ENCODE results near the gene CRTC3.

The CRTC3 gene

DNA sequence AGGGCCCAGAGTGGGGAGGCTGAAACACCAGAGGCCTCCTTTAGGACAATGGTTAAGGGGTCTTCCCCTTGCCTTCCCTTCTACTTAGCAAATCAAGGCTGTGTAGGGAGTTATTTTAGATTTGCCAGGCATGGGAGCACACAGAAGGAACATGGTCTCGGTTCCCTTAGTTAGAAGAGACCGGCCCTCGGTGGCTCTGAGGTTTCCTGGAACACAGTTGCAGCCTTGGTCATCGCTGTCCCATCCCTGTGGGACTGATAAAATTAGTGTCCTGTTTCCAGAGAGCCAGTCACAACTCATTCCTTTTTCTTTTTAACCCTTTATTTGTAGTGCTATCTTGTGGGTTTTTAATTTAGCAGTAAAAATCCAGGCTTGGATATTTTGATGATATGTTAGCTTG lies 81.4 kb downstream of the CRTC3 start:
- no peaks in the 10 kb centered on the region for H3K27me3 ChIP-seq (ENCODE audit: control insufficient read depth, insufficient read depth, low read length)
- H2AFZ ChIP-seq, result no peak overlapping the region
- H3K4me3 ChIP-seq (ENCODE audit: low read depth, low read length), result no peak overlapping the region
- H3K4me1 ChIP-seq, result no peaks in the 10 kb centered on the region
- H3K4me2 ChIP-seq (ENCODE audit: low read length), result no peak overlapping the region
- no peaks in the 10 kb centered on the region for H3K79me2 ChIP-seq
- H3K36me3 ChIP-seq (ENCODE audit: control insufficient read depth, insufficient read depth, low read length), result no peaks in the 10 kb centered on the region
- H3K27ac ChIP-seq, result peak overlapping the region; percentile 44
- TF ChIP-seq, protein P1, sequence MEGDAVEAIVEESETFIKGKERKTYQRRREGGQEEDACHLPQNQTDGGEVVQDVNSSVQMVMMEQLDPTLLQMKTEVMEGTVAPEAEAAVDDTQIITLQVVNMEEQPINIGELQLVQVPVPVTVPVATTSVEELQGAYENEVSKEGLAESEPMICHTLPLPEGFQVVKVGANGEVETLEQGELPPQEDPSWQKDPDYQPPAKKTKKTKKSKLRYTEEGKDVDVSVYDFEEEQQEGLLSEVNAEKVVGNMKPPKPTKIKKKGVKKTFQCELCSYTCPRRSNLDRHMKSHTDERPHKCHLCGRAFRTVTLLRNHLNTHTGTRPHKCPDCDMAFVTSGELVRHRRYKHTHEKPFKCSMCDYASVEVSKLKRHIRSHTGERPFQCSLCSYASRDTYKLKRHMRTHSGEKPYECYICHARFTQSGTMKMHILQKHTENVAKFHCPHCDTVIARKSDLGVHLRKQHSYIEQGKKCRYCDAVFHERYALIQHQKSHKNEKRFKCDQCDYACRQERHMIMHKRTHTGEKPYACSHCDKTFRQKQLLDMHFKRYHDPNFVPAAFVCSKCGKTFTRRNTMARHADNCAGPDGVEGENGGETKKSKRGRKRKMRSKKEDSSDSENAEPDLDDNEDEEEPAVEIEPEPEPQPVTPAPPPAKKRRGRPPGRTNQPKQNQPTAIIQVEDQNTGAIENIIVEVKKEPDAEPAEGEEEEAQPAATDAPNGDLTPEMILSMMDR (IDR thresholded peaks at IDR 0.05), result no peak
- no peaks in the 10 kb centered on the region for H3K9me3 ChIP-seq (ENCODE audit: control insufficient read depth, low read length)
- H3K9ac ChIP-seq, result no peak overlapping the region

DNA sequence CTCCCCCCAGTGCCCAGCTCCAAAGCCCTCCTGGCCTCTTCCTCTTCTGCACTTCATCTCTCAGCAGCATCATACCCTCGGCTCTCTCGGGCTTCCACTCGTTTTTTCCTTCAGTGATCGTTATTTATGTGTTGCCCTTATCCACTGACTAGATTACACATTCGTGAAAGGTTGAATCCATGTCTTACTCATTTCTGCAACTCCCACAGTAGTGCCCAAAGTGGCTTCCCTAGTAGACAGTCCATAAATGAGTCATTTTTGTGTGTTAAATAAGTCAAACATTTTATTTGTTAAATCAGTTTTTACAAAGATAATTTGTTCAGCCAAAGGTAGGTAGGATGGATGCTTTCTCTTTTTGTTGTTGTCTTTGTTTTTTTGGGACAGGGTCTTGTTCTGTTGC lies 87.4 kb downstream of the CRTC3 start:
- no peaks in the 10 kb centered on the region for H3K27me3 ChIP-seq (ENCODE audit: control insufficient read depth, insufficient read depth, low read length)
- TF ChIP-seq, protein P1 (IDR thresholded peaks at IDR 0.05), result no peak
- H3K27ac ChIP-seq, result no peak overlapping the region
- H3K79me2 ChIP-seq, result no peaks in the 10 kb centered on the region
- no peaks in the 10 kb centered on the region for H3K9me3 ChIP-seq (ENCODE audit: control insufficient read depth, low read length)
- no peak overlapping the region for H3K4me2 ChIP-seq (ENCODE audit: low read length)
- H3K9ac ChIP-seq, result no peak overlapping the region
- H3K36me3 ChIP-seq (ENCODE audit: control insufficient read depth, insufficient read depth, low read length), result no peaks in the 10 kb centered on the region
- H3K4me3 ChIP-seq (ENCODE audit: low read depth, low read length), result no peak overlapping the region
- no peaks in the 10 kb centered on the region for H3K4me1 ChIP-seq
- H2AFZ ChIP-seq, result no peak overlapping the region

DNA sequence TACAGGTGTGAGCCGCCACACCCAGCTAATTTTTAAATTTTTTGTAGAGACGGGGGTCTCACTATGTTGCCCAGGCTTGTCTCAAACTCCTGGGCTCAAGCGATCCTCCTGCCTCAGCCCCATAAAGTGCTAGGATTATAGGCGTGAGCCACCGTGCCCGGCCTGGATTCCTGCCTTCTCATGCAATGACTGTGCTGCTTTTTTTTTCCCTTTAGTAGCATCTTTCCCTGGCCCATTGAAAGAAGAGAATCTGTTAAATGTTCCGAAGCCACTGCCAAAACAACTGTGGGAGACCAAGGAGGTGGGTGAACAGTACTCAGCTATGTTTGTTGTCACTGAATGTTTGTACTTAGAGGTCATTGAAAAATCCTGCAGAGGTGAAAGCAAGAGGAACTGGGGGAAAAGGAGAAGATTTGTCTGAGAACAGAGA lies 88.0 kb downstream of the CRTC3 start:
- H2AFZ ChIP-seq, result no peak overlapping the region
- H3K9me3 ChIP-seq (ENCODE audit: control insufficient read depth, low read length), result no peaks in the 10 kb centered on the region
- H3K9ac ChIP-seq, result no peak overlapping the region
- no peaks in the 10 kb centered on the region for H3K27me3 ChIP-seq (ENCODE audit: control insufficient read depth, insufficient read depth, low read length)
- H3K4me3 ChIP-seq (ENCODE audit: low read depth, low read length), result no peak overlapping the region
- H3K4me1 ChIP-seq, result no peaks in the 10 kb centered on the region
- no peak overlapping the region for H3K27ac ChIP-seq
- no peaks in the 10 kb centered on the region for H3K36me3 ChIP-seq (ENCODE audit: control insufficient read depth, insufficient read depth, low read length)
- H3K4me2 ChIP-seq (ENCODE audit: low read length), result no peak overlapping the region
- H3K79me2 ChIP-seq, result no peaks in the 10 kb centered on the region
- TF ChIP-seq, protein P1 (IDR thresholded peaks at IDR 0.05), result no peak

DNA sequence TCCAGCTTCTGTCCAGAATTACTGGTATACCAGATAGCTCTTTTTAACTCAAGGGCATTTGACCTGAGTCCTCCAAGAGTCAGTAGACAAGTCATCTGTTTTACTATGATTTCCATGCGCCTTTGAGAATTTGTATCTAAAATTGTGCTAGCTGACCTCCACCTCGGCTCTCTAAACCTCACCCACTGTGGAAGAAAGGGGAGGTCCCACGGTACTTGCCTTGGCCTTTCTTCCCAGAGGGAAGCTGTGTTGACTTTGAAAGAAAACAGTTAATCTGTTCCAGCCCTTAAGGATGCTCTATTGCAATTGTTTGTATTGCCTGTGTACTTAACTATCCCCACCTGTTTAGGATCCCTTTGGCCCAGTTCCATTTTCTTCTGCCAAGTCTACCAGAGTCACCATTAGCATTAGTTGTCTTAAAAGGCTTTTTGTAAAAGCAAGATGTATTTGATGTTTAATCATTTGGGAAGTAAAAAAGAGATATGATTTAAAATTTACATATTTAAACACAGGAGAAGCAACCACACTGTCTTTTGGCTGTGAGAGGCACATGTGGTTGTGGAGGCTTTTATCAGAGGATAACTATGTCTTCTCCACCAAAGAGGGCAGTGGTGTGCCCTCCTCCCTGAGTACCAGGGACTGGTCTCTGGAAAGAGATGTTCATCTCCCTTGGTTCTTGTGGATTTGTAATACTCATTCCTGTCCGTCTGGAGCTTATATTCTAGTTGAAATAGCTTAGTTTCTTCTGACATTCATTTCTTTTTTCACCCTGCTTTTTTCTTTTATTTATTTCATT lies 88.8 kb downstream of the CRTC3 start:
- no peaks in the 10 kb centered on the region for H3K4me1 ChIP-seq
- no peaks in the 10 kb centered on the region for H3K27me3 ChIP-seq (ENCODE audit: control insufficient read depth, insufficient read depth, low read length)
- H3K9me3 ChIP-seq (ENCODE audit: control insufficient read depth, low read length), result no peaks in the 10 kb centered on the region
- no peak overlapping the region for H3K4me2 ChIP-seq (ENCODE audit: low read length)
- TF ChIP-seq, protein P1 (IDR thresholded peaks at IDR 0.05), result no peak
- H3K79me2 ChIP-seq, result no peaks in the 10 kb centered on the region
- no peak overlapping the region for H2AFZ ChIP-seq
- no peak overlapping the region for H3K4me3 ChIP-seq (ENCODE audit: low read depth, low read length)
- H3K36me3 ChIP-seq (ENCODE audit: control insufficient read depth, insufficient read depth, low read length), result no peaks in the 10 kb centered on the region
- H3K27ac ChIP-seq, result no peak overlapping the region
- no peak overlapping the region for H3K9ac ChIP-seq

DNA sequence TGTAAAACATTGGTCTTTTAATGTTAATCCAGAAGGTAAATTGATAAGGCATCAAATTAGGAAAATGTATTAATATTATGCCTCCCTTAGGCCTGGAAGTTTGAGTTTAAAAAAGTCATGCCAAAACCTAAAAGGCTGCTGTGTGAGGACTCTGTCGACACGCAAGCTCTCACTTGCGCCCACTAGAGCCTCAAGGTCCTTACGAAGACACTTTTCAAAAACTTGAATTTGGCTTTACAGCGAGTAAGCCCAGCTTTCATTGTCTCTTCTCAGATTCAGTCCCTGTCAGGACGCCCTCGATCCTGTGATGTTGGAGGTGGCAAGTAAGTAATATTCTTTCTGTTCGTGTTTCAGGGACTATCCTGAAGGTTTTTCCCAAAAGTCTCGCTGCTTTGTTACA lies 89.7 kb downstream of the CRTC3 start:
- Histone ChIP-seq H3K36me3 (ENCODE audit: control insufficient read depth, insufficient read depth, low read length) (no peaks in the 10 kb centered on the region), H3K79me2 (no peaks in the 10 kb centered on the region), H3K9me3 (ENCODE audit: control insufficient read depth, low read length) (no peaks in the 10 kb centered on the region), H3K4me1 (no peaks in the 10 kb centered on the region), H3K4me3 (ENCODE audit: low read depth, low read length) (no peak overlapping the region), H3K9ac (no peak overlapping the region), H3K4me2 (ENCODE audit: low read length) (no peak overlapping the region), H2AFZ (no peak overlapping the region), H3K27ac (no peak overlapping the region), H3K27me3 (ENCODE audit: control insufficient read depth, insufficient read depth, low read length) (no peaks in the 10 kb centered on the region)
- TF ChIP-seq, protein P1 (IDR thresholded peaks at IDR 0.05), result no peak

Data from parathyroid adenoma (tissue), 2 donors.